Activated CD4-positive, alpha-beta T cell treated with anti-CD3 and anti-CD28 coated beads, Interleukin-2, amount 50 U/mL, for 24 hours (primary cell): ENCODE results near the gene HOXB6.

Experiments used
- DNase-seq, 2 donors: peaks; one replicate each; pipeline ENCODE4 v3.0.0-alpha.2; 2020; ENCODE audit warnings: low read depth in 1 of 2, low spot score in 1 of 2

The HOXB6 gene

DNA sequence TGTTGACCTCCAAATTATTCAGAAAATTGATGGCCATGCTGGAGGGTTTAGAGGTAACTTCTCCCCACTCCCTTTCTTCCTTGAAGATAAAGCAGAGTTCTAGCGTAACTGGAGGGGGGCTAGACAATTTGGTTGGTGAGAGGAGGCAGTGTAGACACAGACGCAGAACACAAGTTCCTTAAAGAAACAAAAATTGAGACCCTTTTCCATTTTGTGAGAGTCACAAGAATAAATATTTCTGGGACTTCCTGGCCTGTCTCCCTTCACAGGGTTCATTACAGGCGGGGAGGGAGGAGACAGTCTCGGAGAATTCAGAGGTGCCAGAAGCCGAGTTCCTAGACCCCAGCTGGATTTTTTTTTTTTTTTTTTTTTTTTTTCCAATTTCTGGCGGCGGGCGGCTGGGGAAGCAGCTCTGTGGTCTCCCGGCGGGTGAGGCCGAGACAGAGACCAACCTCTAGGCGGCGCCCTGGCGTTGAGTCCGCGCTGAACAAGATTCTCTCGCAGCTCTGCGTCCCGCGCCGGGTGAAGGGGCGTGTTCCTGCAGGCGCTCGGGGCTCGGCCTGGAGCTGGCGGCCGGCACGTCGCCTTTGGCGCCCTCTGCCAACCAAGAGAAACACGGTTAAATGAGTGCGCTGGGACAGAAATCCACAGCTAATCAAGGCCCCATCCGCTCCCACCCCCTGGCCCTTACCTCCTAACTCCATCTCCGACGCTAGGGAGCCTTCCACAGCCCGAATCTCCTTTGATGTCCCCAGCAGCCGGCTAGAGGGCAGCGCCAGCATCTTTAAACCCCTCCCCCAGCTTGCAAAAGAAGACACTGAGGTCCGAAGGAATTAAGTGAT, 31.6 kb upstream of the HOXB6 start:
- peak; percentile 47 to 54 for DNase-seq

GRCh38 chr17:48634493-48635208, 29.9 kb upstream of the HOXB6 start:
- no peak for DNase-seq

DNA sequence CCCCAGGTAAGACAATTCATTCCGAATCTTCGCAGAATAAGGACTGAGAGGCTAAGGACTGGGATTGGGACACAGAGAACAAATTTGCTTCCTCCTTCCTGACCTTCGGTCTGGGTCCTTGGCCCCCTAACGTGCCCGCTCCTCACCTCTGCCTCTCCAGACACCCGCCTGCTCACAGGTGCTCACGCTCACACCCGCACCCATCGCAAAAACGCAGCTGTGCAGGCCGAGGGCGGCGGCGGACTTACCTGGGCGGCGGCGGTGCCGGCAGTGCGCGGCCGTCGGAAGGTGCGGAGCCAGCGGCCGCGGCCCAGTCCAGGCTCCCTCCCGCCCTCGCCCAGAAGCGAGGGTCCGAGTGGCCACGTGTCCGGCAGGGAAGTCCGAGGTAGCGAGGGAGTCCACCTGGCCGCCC, 28.5 kb upstream of the HOXB6 start:
- no peak for DNase-seq

DNA sequence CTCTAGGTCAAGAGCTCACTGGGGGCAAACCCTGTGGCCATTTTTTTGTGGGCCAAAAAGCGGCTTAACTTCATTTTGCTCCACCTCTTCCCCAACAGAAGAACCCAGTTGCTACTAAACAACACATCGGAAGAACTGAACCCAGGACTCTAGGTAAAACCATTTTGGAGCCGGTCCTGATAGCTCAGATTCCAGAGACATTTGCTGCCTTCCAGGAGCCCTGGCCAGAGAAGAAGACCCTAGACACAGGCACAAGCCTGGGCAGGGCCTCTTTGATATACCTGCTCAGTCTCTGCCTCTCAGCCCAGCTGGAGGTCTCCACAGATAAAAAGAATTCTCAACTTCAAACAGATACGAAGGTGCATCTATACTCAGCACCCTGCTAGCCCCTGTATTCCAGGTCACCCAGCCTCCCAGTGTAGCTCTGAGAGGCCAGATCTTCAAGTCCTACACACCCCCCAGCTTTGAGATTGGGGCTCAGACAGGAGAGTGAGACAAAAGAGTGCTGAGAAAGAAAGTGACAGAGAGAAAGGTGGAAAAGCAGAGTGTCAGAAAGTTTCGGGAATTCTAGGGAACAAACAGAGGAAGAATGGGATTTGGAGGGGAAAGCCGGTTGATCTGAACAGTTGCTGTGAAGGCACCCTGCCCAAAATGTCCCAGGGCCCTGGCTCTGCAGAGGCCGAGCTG, 27.9 kb upstream of the HOXB6 start:
- no peak for DNase-seq

GRCh38 chr17:48631693-48632578, 27.1 kb upstream of the HOXB6 start:
- no peak for DNase-seq

DNA sequence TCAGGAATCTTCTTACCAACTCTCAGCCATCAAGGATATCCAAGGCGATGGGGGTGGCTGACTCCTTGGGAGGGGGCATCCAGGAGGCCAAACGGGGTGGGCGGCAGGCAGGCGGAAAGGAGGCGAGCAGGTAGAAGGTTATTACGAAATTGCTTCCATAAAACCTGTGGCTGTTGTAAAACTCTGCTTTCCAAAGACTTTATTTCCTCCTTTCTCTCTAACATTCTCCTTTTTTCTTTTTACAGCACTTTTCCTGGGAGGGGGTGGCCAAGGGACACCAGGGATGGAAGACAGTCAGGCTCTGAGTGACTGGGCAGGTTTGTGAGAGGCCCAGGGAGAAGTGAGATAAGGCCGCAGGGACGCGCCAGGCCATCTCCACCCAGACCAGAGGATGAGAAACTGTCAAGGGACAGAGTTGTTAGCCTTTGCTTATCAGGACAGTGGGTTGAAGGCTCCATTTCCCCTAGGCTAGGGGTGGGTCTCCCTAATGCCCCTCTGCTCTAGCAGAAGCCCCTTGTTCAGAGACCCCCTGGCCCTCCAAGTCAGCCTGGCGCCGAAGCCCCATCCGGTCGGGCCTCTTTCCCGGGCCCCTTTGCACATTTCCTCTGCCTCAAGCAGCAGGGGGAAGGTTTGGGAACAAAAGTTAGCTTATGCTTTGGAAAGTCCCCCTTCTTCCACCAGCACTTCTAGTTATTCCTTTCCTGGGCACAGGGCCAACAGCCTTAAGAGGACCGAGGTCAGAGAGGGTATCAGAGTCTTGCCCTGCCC, 26.3 kb upstream of the HOXB6 start:
- DNase-seq: no peak

- no peak for DNase-seq
Observed at GRCh38 chr17:48630009-48630924, 25.5 kb upstream of the HOXB6 start.

DNA sequence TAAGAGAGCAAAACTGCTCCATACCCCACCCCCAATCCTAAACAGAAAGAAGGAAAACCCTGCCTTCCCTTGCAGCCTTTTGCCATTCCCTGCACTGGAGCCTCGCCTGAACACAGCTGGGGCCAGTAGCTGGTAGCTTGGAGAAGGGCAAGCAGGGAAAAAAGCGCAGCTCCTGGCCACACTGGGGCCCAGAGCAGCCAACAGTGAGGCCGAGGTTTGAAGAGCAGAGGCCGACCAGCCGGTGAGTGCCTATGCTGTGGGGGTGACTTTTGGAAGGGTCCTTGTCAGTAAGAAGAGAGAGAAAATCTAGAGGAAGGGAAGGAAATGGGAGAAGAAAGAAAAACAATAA, 24.6 kb upstream of the HOXB6 start:
- no peak for DNase-seq

GRCh38 chr17:48628649-48629410, 24.0 kb upstream of the HOXB6 start:
- DNase-seq: no peak

- no peak for DNase-seq
Observed at GRCh38 chr17:48627623-48628521, 23.1 kb upstream of the HOXB6 start.

DNA sequence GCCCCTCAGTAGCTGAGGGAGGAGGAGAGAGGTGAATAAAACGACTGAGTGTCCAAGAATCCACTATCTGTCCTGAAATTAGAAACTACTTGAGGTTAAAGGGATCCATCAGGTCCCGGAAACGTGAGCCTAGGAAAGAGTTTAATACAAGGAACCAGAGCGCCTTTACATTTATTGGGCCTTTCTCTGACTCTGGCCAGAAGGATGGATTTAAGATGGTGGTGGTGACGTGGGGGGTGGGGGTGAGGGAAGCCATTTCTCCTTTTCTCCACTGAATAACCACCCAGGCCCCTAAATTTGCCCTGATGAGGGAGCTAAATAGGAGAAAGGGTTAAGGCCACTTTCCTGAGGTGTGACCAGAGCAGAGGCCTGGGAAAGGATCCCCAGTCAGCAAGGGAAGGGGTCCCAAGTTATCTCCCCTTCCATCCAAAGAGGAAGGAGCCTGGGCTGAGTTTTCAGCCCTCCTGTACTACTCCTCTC, 22.4 kb upstream of the HOXB6 start:
- DNase-seq: no peak

DNA sequence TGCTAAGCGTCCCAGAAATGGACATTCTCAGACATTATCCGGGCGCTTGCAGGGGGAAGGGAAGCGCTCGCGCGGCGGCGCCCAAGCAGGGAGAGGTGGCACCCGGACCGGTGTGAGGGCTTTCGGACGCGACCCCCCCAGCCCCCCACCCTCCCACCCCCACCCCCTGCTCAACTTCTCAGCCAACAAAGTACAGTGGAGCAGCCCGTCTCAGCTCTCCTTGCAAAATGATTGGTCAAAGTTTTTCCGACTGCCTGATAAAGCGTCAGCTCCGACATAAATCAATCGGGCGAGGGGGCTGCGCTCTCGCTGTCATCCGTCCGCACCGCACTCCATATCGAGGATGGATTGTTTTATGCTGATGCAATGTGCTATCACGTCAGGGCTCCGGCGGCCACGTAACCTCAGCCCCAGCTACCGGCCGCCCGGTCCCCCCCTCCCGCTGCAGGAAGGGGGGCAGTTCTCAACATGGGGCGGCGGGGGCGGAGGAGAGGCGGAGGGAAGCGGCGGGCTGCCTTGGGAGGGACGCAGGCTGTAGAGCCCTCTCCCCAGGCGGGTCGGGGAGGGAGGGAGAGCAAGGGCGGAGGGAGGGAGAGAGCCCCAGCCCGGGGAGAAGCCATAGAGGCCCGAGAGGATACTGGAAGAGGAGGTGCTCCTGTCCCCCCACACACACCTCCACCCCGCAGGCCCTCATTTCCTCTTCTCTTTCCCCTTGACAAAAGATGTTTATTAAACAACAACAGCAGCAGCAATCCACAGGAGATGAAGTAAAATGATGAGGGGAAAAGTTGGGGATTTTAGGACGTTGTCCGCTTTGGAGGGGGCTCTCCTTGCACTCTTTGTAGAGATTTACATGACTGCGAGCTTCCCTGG, 21.7 kb upstream of the HOXB6 start, which contains the start of gene HOXB9:
Gene HOXB9, minus strand, starts transcription at position 114 of the 873 bp plus-strand sequence. Its CDS starts 89 bp downstream, at position 25.
- DNase-seq: no peak

DNA sequence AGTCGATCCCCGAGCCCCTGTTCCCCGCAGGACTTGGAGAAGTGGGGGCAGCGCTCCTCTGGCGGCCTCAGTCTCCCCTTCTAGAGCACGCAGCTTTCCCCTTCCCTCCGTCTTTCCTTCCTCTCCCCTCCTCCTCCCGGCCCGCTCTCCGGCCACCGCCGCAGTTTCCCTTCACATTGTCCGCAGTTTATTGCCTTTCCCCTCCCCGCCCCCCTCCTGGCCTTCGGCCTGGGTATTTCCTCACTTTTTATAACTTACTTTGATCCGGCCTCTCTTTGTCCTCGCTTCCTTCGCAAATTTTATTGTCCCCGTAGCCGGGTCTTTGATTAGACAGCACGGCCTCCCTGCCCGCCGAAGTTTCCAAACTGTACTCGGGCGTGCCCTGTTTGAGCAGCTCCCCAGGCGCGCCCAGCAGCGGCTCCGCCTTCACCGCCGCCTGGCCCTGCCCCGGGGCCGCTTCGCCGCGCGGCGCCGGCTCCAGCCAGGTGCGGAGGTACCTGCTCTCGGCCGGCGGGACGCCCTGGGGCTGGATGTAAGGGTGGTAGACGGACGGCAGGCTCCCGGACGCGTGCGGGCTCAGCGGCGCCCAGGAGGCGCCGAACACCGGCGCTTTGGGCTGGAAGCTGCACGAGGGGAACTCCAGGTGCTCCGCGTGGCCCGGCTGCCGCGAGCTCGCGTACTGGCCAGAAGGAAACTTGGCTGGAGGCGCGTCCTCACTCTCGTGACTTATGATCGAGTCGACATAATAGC, 20.9 kb upstream of the HOXB6 start:
- DNase-seq: no peak

GRCh38 chr17:48624544-48625494, 20.0 kb upstream of the HOXB6 start:
- DNase-seq: no peak
